K562 (cell line): ENCODE measurements around the gene MEX3A. TPM values are rescaled to one million over a fixed set of nuclear protein-coding genes. Genes with fewer than 3 reads are reported as not detected.

Experiments used
- ATAC-seq: fragments of 200-7000 bp; cut with Tn5 transposase; 3 replicates; pipeline ENCODE4 v1.9.1; 2020; ENCODE audit warnings: moderate library complexity
- BruUV-seq: library from RNA; stranded (reverse); fragments of 400-500 nt; replicated peaks from 2 replicates; lab custom pipeline; 2021; lab: Mats Ljungman, UMichigan
- CTCF ChIA-PET: fragments of 300-600 bp; formaldehyde crosslinking; extraction: SDS; loops from one replicate; lab custom pipeline; 2021; ENCODE audit warnings: low intra/inter-chr PET ratio; lab: Yijun Ruan, JAX
- POLR2A ChIA-PET: fragments of 300-600, 350-650 bp; sonication (Branson Sonifier 250); formaldehyde crosslinking; extraction: SDS; loops from one replicate; lab custom pipeline; 2021; ENCODE audit warnings: antibody characterized with exemption, inconsistent platforms; lab: Yijun Ruan, JAX
- DNase-seq, 4 experiments: peaks; one replicate each; pipeline versions ENCODE4 v3.0.0 to v3.0.0-alpha.2; 2011 to 2018; ENCODE audit warnings: low spot score in 3 of 4, mixed read lengths in 3 of 4; ENCODE audit errors: extremely low read depth in 1 of 4
- FAIRE-seq: peaks from 2 replicates; lab custom pipeline; 2011; peaks lifted over from hg19 to GRCh38; lab: Jason Lieb, UNC
- H2AFZ ChIP-seq: 2 replicates; pipeline ENCODE4 v1.6.0; 2011; ENCODE audit warnings: low read depth, low read length, control low read depth, inconsistent platforms
- H3K27ac ChIP-seq: fragments of 200-600 bp; 3 replicates; pipeline ENCODE4 v1.8.0; 2011; ENCODE audit warnings: low read depth, mild to moderate bottlenecking, control low read depth, inconsistent platforms, low read length, moderate library complexity, mixed read lengths; ENCODE audit errors: extremely low read depth
- H3K27me3 ChIP-seq, 2 experiments: fragments of 300-600 bp in 1 of 2; 2 replicates in 1 of 2; 3 replicates in 1 of 2; pipeline versions ENCODE4 v1.6.0 to v1.8.0; 2011; ENCODE audit warnings: inconsistent platforms in 2 of 2, low read length in 2 of 2, mild to moderate bottlenecking in 1 of 2, mixed read lengths in 1 of 2, moderate library complexity in 1 of 2; ENCODE audit not compliant: control insufficient read depth in 2 of 2, insufficient read depth in 2 of 2
- H3K36me3 ChIP-seq: fragments of 300-600 bp; 3 replicates; pipeline ENCODE4 v1.8.0; 2011; ENCODE audit warnings: mild to moderate bottlenecking, low read length, inconsistent platforms; ENCODE audit not compliant: control insufficient read depth, insufficient read depth
- H3K4me1 ChIP-seq, 2 experiments: fragments of 200-600 bp in 1 of 2; replicated peaks in 1 of 2; 2 replicates in 1 of 2; 3 replicates in 1 of 2; pipeline versions ENCODE4 v1.5.1 to v1.8.0; 2011; ENCODE audit warnings: inconsistent platforms in 2 of 2, low read length in 2 of 2, mild to moderate bottlenecking in 1 of 2, mixed read lengths in 1 of 2, moderate library complexity in 1 of 2; ENCODE audit not compliant: control insufficient read depth in 2 of 2, insufficient read depth in 2 of 2
- H3K4me2 ChIP-seq: 2 replicates; pipeline ENCODE4 v1.6.1; 2011; ENCODE audit warnings: low read length, control low read depth, inconsistent platforms, mixed read lengths; ENCODE audit not compliant: insufficient read depth
- H3K4me3 ChIP-seq: fragments of 200-600 bp; sonication (generic), shearing (Covaris generic); 2 replicates; pipeline ENCODE4 v1.5.1; 2016; ENCODE audit warnings: control low read depth, inconsistent platforms
- H3K79me2 ChIP-seq: fragments of 200-600 bp; 3 replicates; pipeline ENCODE4 v1.8.0; 2011; ENCODE audit warnings: low read length, inconsistent platforms; ENCODE audit not compliant: control insufficient read depth, insufficient read depth
- H3K9ac ChIP-seq, 2 experiments: 2 replicates each; pipeline versions ENCODE4 v1.6.0 to v1.6.1; 2011; ENCODE audit warnings: low read depth in 2 of 2, low read length in 2 of 2, control low read depth in 1 of 2, inconsistent platforms in 1 of 2, mild to moderate bottlenecking in 1 of 2, mixed read lengths in 1 of 2; ENCODE audit not compliant: insufficient read depth in 1 of 2
- H3K9me1 ChIP-seq: one replicate; pipeline ENCODE4 v1.6.0; 2011; ENCODE audit warnings: inconsistent platforms, mild to moderate bottlenecking, low read length, moderate library complexity; ENCODE audit not compliant: control insufficient read depth, insufficient read depth
- H3K9me3 ChIP-seq: replicated peaks from 2 replicates; pipeline ENCODE4 v1.5.1; 2011; ENCODE audit warnings: low read depth, low read length, inconsistent platforms; ENCODE audit not compliant: control insufficient read depth, insufficient read depth
- H4K20me1 ChIP-seq: replicated peaks from 2 replicates; pipeline ENCODE4 v1.6.1; 2011; ENCODE audit warnings: low read length, inconsistent platforms, mixed read lengths; ENCODE audit not compliant: control insufficient read depth, insufficient read depth
- CBFA2T3 ChIP-seq: fragments of 450-650 bp; IDR thresholded peaks from 2 replicates; pipeline ENCODE4 v1.6.1; 2017
- EGR1 ChIP-seq: fragments of 450-650 bp; conservative IDR thresholded peaks from 2 replicates; pipeline ENCODE4 v1.6.1; 2017; ENCODE audit warnings: mild to moderate bottlenecking
- EP300 ChIP-seq: IDR thresholded peaks from 2 replicates; pipeline ENCODE4 v1.6.1; 2012; ENCODE audit warnings: low read length, improper control_type of control experiment
- LARP7 ChIP-seq: fragments of 450-650 bp; IDR thresholded peaks from 2 replicates; pipeline ENCODE4 v1.6.1; 2016
- NR2C1 ChIP-seq, 2 experiments: fragments of 450-650 bp; IDR thresholded peaks; 2 replicates each; pipeline ENCODE4 v1.6.1; 2017; ENCODE audit warnings: mild to moderate bottlenecking in 2 of 2, antibody characterized with exemption in 1 of 2, inconsistent platforms in 1 of 2, missing compliant biosample characterization in 1 of 2, missing genetic modification characterization in 1 of 2
- NR2C2 ChIP-seq, 2 experiments: fragments of 200-800 bp in 1 of 2; sonication (Bioruptor generic) in 1 of 2; sonication (generic) in 1 of 2; formaldehyde crosslinking in 1 of 2; IDR thresholded peaks; 2 replicates each; pipeline versions ENCODE4 v1.6.1 to v1.8.0; 2016 to 2022; ENCODE audit warnings: mild to moderate bottlenecking in 1 of 2, missing compliant biosample characterization in 1 of 2, missing genetic modification characterization in 1 of 2, missing genetic modification reagents in 1 of 2
- PKNOX1 ChIP-seq: fragments of 450-650 bp; IDR thresholded peaks from 2 replicates; pipeline ENCODE4 v1.6.1; 2016
- WGBS: fragments of 100-300 bp; shearing (Covaris generic); methylation state at CpG from one replicate; pipeline ENCODE4 v1.1.6; 2016; ENCODE audit warnings: low coverage, mixed read lengths; ENCODE audit not compliant: insufficient coverage; ENCODE audit errors: missing lambda C conversion rate; 5-methylcytosine and 5-hydroxymethylcytosine counted together
- in situ Hi-C: fragments of 300-500 bp; cut with MboI; formaldehyde crosslinking; loops from 4 replicates; pipeline ENCODE4 v1.15.0; 2018; ENCODE audit warnings: inconsistent platforms, mixed read lengths
- intact Hi-C: fragments of 100-400 bp; cut with micrococcal nuclease; formaldehyde crosslinking; loops from 2 replicates; pipeline ENCODE4 v1.14.2; 2022
- polyA plus RNA-seq, 8 experiments: library from polyadenylated mRNA; depleted of rRNA in 4 of 8; stranded (reverse) in 5 of 8; unstranded in 3 of 8; fragments of >200 nt; fragmentation: Nextera tagmentation in 2 of 8; fragmentation: Illumina TruSeq in 1 of 8; extraction: Ambion mirVana in 2 of 8; extraction: Trizol in 1 of 8; gene quantifications; 2 replicates each; pipeline versions ENCODE4 v1.2.1 to v1.2.3, GENCODE V29; 2011 to 2014; ENCODE audit warnings: inconsistent platforms in 1 of 8, missing spikeins in 1 of 8
- total RNA-seq, 7 experiments: library from RNA; depleted of rRNA in 6 of 7; stranded (reverse); fragments of >200 nt in 6 of 7; fragmentation: Illumina TruSeq in 2 of 7; extraction: Trizol in 2 of 7; gene quantifications; 2 replicates each; pipeline versions ENCODE4 v1.2.1 to v1.2.3, GENCODE V29; 2011 to 2021; ENCODE audit warnings: low replicate concordance in 1 of 7
- TF ChIP-seq, protein P1 (sequence below): fragments of 200-800 bp; sonication (Bioruptor generic); IDR thresholded peaks from 2 replicates; pipeline ENCODE4 v1.6.1; 2017; ENCODE audit warnings: missing genetic modification characterization, missing compliant biosample characterization
- TF ChIP-seq, protein P2 (sequence below): fragments of 250-450 bp; sonication (Bioruptor Pico); IDR thresholded peaks from 2 replicates; pipeline ENCODE4 v1.5.0; 2021; ENCODE audit warnings: mild to moderate bottlenecking, moderate library complexity

The MEX3A gene
- total and polyA plus RNA-seq, 9 of the 15 experiments (the other 6 are each of a cell fraction or from before 2014, with no cell fraction given): 0.36 to 13.7 (median 5.2) TPM

DNA sequence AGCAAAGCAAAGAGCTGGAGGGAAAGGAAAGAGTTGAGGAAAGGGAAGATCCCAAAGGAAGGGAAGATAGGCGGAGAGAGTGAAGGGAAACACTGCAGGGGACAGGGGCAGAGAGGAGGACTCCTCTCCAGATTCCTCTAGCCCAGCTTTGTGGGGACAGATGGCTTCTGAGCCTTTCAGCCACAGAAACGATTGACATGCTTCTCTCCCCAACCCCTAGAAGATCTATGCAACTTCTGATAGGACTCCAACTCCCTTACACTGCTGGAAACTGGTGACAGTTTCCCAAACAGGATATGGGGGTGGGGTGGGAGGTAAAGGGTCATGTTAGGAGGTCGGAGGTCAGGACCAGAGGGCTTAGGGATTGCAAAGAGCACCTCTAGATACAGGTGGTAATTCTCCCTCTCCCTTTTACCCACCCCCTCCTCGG lies 6.5 kb downstream of the MEX3A start:
- CTCF ChIA-PET: no interaction called here
- in situ Hi-C loops: no loop called here
- H3K9ac ChIP-seq: peak overlapping the region in 1 of 2 experiments; percentile 1; a peak in 1 of 4 replicates
- ATAC-seq: peak; percentile 22
- 0% methylated on average over 2 of the region's 4 CpGs for WGBS
- no peaks in the 10 kb centered on the region for H4K20me1 ChIP-seq
- TF ChIP-seq NR2C1 (IDR thresholded peaks at IDR 0.05) (peak; percentile 82), NR2C1 (tag; IDR thresholded peaks at IDR 0.05) (peak; percentile 93), EP300 (peak; percentile 36; the same call in 1 of the 2 replicates), CBFA2T3 (peak; percentile 40; the same call in 1 of the 2 replicates), EGR1 (peak; percentile 48), LARP7 (no peak), NR2C2 (CRISPR knock-in tag; IDR thresholded peaks at IDR 0.05) (no peak), NR2C2 (tag; IDR thresholded peaks at IDR 0.05) (peak; percentile 83), PKNOX1 (peak; percentile 19; the same call in 1 of the 2 replicates)
- TF ChIP-seq, protein P1, sequence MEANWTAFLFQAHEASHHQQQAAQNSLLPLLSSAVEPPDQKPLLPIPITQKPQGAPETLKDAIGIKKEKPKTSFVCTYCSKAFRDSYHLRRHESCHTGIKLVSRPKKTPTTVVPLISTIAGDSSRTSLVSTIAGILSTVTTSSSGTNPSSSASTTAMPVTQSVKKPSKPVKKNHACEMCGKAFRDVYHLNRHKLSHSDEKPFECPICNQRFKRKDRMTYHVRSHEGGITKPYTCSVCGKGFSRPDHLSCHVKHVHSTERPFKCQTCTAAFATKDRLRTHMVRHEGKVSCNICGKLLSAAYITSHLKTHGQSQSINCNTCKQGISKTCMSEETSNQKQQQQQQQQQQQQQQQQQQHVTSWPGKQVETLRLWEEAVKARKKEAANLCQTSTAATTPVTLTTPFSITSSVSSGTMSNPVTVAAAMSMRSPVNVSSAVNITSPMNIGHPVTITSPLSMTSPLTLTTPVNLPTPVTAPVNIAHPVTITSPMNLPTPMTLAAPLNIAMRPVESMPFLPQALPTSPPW: peak; percentile 29
- TF ChIP-seq, protein P2, sequence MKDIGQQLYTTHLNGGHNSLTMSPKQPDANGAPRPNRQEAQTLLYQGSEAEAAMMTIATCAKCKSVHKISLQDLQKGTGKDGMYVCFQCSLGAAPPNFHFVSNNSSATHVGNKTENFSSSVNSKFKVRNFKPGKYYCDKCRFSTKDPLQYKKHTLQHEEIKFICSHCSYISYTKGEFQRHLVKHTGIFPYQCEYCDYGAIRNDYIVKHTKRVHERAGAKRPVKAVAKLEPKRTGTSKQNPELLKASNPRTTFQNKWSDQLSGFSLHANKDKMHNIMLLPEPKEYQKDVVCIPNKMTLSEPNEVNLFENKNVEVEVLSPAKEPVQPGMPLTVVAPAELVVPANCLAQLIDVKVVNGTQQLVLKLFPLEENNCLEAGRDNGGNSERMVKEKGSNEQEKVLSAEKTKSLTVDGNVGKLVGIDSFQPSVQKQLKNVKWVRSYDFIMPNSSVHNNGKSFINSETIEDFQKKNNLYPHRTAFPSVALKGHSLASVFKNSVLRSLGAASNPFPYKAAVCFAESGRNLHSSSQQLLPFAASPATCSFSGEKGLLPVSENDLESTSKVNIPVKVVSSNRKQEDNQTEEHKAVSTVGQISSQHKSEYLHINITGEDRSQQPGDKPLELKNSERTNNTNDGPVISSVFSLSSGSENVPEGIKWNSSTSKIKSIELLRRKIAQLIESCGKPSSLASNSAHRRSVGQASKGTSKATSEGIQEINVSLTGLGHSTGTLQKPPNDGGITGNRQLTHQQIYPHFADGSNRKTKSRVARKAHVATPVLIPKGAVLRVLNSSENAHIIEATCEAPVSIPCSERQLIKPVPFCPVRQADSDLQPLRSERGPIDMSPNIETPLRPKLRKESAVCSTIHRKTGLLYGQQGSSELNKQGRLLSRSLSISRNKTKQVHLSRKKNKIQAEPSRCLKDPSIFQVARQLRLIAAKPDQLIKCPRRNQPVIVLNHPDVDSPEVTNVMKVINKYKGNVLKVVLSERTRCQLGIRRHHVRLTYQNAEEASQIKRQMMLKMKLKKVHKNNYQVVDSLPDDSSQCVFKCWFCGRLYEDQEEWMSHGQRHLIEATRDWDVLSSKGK (CRISPR knock-in tag): no peak
- peak in 1 of 4 experiments; percentile 43 for DNase-seq
- peaks cover 11 to 19% of the 10 kb centered on the region in 2 experiments; a peak in 4 of 5 replicates for H3K4me1 ChIP-seq
- H3K79me2 ChIP-seq: peaks cover 6% of the 10 kb centered on the region; the same call in 1 of the 3 replicates
- H3K4me3 ChIP-seq: no peak overlapping the region
- no TSS peak for BruUV-seq
- peaks cover 25% of the 10 kb centered on the region; the same call in 1 of the 3 replicates for H3K36me3 ChIP-seq
- H3K27me3 ChIP-seq: no peaks in the 10 kb centered on the region
- no peaks in the 10 kb centered on the region for H3K9me3 ChIP-seq
- POLR2A ChIA-PET: interaction anchor here (0.7 to 1.3 kb wide), 2 partner anchors 10 to 39 kb away, joined by 3 to 9 read pairs; partner anchors contain the start of gene LMNA
- intact Hi-C loops: no loop called here
- peak overlapping the region; percentile 53; the same call in 2 of the 3 replicates for H3K27ac ChIP-seq
- FAIRE-seq: peak; percentile 74
- peaks cover 2% of the 10 kb centered on the region for H3K9me1 ChIP-seq
- no peak overlapping the region for H2AFZ ChIP-seq
- no peak overlapping the region for H3K4me2 ChIP-seq
